ENCODE results near the gene ADAMTS7. TPM values are rescaled to one million over a fixed set of nuclear protein-coding genes. Genes with fewer than 3 reads are reported as not detected.
"Not testable (repeated sequence)": the region's sequence is repeated elsewhere in the genome, so short reads cannot be mapped to it uniquely, and the experiment has no call there.

ADAMTS7 gene
- 6.9 and 7.2 TPM in 2 replicates for total RNA-seq

GRCh38 chr15:78811124-78811824 lies at the start of gene ADAMTS7:
ADAMTS7 (minus strand) TSS chr15:78811464; CDS start chr15:78811220, 244 bp downstream.
- Mint-ChIP-seq H3K27ac (no peak within 1 kb of the TSS), H3K27me3 (ENCODE audit: low read depth) (peaks cover 40% of the 10 kb centered on the region)
- intact Hi-C loops (cut with micrococcal nuclease): loop anchor here (5.0 kb wide), 1 partner anchor 61 kb away; the partner anchor contains the start of gene MORF4L1

DNA sequence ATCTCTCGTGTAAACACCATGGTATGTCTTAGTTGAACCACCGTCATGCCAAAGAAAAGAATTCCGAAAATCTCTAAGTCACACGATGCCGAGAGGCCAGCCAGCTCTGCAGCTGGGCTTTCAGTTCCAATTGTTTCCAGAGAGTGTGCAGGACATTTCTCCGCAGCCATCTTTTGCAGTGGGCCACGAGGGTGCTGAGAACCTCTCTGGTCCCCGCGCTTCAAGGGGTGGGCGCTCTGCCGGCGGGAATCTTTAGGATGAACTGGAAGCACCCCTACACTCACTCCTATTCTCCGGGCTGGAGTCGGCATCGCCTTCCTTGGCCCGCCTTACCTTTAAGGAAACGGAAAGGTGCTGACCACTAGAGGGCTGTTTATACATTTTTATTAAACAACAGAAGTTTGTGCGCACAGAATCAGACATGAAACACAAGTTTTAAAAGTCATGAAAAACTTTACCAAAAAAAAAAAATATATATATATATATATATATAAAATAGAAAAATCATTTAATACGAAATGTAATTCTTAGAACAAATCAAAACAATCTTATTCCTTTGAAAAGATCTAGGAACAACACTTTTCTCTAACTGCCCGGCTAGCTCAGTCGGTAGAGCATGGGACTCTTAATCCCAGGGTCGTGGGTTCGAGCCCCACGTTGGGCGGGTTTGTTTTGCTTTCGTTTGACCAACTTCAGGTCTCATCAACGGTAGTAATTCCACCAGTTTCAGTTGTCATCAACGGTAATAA lies 48.9 kb upstream of the ADAMTS7 start:
- intact Hi-C loops (cut with micrococcal nuclease): loop anchor here (1.0 kb wide), 1 partner anchor 13 kb away; no protein-coding TSS in a partner anchor
- Mint-ChIP-seq H3K4me3 (ENCODE audit: low read depth) (peak overlapping the region; percentile 82), H3K9me3 (no peaks in the 10 kb centered on the region), H3K27ac (peak overlapping the region; percentile 48), H3K27me3 (ENCODE audit: low read depth) (peaks cover 8% of the 10 kb centered on the region), H3K4me1 (ENCODE audit: low read depth) (peaks cover 5% of the 10 kb centered on the region), H3K36me3 (ENCODE audit: low read depth) (no peaks in the 10 kb centered on the region)
- DNase-seq (ENCODE audit: low spot score): peak; percentile 62

More at GRCh38 chr15:78811124-78811824, at the start of gene ADAMTS7:
- peak; percentile 25 for DNase-seq (ENCODE audit: low spot score)
- Mint-ChIP-seq H3K9me3 (peaks cover 6% of the 10 kb centered on the region), H3K36me3 (ENCODE audit: low read depth) (peaks cover 10% of the 10 kb centered on the region), H3K4me3 (ENCODE audit: low read depth) (peak within 1 kb of the TSS; percentile 83), H3K4me1 (ENCODE audit: low read depth) (peaks cover 7% of the 10 kb centered on the region)

- Mint-ChIP-seq H3K27ac (no peak overlapping the region), H3K4me1 (ENCODE audit: low read depth) (peaks cover 4% of the 10 kb centered on the region), H3K27me3 (ENCODE audit: low read depth) (peaks cover 3% of the 10 kb centered on the region), H3K9me3 (no peaks in the 10 kb centered on the region), H3K36me3 (ENCODE audit: low read depth) (no peaks in the 10 kb centered on the region), H3K4me3 (ENCODE audit: low read depth) (no peak overlapping the region)
- DNase-seq (ENCODE audit: low spot score): no peak
- intact Hi-C loops (cut with micrococcal nuclease): no loop called here
Measured at GRCh38 chr15:78855746-78856145, 44.5 kb upstream of the ADAMTS7 start.

DNA sequence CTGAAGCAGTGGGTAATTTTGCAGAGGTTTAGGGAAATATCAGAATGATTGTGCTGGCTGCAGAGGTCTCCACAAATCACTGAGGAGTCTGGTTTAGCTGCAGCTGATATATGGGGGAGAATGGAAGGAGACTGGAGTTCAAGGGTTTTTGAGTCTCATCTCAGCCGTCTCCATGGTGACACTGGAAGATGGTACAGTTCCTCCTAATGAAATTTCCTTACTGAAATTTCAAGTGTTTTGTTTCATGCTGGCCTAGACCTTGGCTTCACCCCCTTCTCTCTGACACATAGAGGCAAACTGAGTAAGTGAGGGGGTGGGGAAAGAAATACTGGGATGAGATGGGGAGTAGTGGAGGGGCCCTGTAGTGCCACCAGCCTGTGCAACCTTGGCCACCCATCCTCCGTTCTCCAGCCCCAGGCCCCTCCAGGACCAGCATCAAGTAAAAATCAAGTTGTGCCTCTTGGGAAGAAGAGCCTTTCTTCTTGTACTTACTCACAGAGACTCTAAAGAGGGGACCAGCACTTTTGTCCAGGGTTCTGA lies 43.6 kb upstream of the ADAMTS7 start:
- Mint-ChIP-seq H3K4me1 (ENCODE audit: low read depth) (peaks cover 1% of the 10 kb centered on the region), H3K4me3 (ENCODE audit: low read depth) (no peak overlapping the region), H3K36me3 (ENCODE audit: low read depth) (no peaks in the 10 kb centered on the region), H3K27ac (no peak overlapping the region), H3K9me3 (no peaks in the 10 kb centered on the region), H3K27me3 (ENCODE audit: low read depth) (peaks cover 3% of the 10 kb centered on the region)
- no peak for DNase-seq (ENCODE audit: low spot score)
- intact Hi-C loops (cut with micrococcal nuclease): no loop called here

GRCh38 chr15:78853500-78853899 lies 42.2 kb upstream of the ADAMTS7 start:
- DNase-seq (ENCODE audit: low spot score): no peak
- intact Hi-C loops (cut with micrococcal nuclease): no loop called here
- H3K9me3 Mint-ChIP-seq: no peaks in the 10 kb centered on the region
- H3K36me3 Mint-ChIP-seq (ENCODE audit: low read depth): no peaks in the 10 kb centered on the region
- no peak overlapping the region for H3K4me3 Mint-ChIP-seq (ENCODE audit: low read depth)
- no peak overlapping the region for H3K27ac Mint-ChIP-seq
- peaks cover 3% of the 10 kb centered on the region for H3K27me3 Mint-ChIP-seq (ENCODE audit: low read depth)
- H3K4me1 Mint-ChIP-seq (ENCODE audit: low read depth): no peaks in the 10 kb centered on the region

- Mint-ChIP-seq H3K27me3 (ENCODE audit: low read depth) (peaks cover 3% of the 10 kb centered on the region), H3K27ac (no peak overlapping the region), H3K9me3 (no peaks in the 10 kb centered on the region), H3K4me1 (ENCODE audit: low read depth) (no peaks in the 10 kb centered on the region), H3K4me3 (ENCODE audit: low read depth) (no peak overlapping the region), H3K36me3 (ENCODE audit: low read depth) (no peaks in the 10 kb centered on the region)
- DNase-seq (ENCODE audit: low spot score): no peak
- intact Hi-C loops (cut with micrococcal nuclease): no loop called here
Measured at GRCh38 chr15:78850941-78851755, 39.9 kb upstream of the ADAMTS7 start.

GRCh38 chr15:78850352-78850751 lies 39.1 kb upstream of the ADAMTS7 start:
- Mint-ChIP-seq H3K4me3 (ENCODE audit: low read depth) (no peak overlapping the region), H3K27ac (no peak overlapping the region), H3K4me1 (ENCODE audit: low read depth) (no peaks in the 10 kb centered on the region), H3K27me3 (ENCODE audit: low read depth) (peaks cover 6% of the 10 kb centered on the region), H3K9me3 (no peaks in the 10 kb centered on the region), H3K36me3 (ENCODE audit: low read depth) (no peaks in the 10 kb centered on the region)
- DNase-seq (ENCODE audit: low spot score): no peak
- intact Hi-C loops (cut with micrococcal nuclease): no loop called here

GRCh38 chr15:78847387-78847906 lies 36.2 kb upstream of the ADAMTS7 start:
- H3K4me1 Mint-ChIP-seq (ENCODE audit: low read depth); intact Hi-C loops (cut with micrococcal nuclease); H3K27me3 Mint-ChIP-seq (ENCODE audit: low read depth); H3K36me3 Mint-ChIP-seq (ENCODE audit: low read depth); H3K4me3 Mint-ChIP-seq (ENCODE audit: low read depth); DNase-seq (ENCODE audit: low spot score); H3K27ac Mint-ChIP-seq; H3K9me3 Mint-ChIP-seq: not testable (repeated sequence)

DNA sequence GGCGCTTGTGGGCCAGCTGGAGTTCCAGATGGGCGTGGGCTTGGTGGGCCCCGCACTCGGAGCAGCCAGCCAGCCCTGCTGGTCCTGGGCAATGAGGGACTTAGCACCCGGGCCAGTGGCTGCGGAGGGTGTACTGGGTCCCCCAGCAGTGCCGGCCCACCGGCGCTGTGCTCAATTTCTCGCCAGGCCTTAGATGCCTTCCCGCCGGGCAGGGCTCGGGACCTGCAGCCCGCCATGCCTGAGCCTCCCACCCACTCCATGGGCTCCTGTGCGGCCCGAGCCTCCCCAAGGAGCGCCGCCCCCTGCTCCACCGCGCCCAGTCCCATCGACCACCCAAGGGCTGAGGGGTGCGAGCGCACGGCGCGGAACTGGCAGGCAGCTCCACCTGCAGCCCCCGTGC lies 35.6 kb upstream of the ADAMTS7 start:
- intact Hi-C loops (cut with micrococcal nuclease); H3K27me3 Mint-ChIP-seq (ENCODE audit: low read depth); H3K9me3 Mint-ChIP-seq; H3K27ac Mint-ChIP-seq; H3K36me3 Mint-ChIP-seq (ENCODE audit: low read depth); H3K4me1 Mint-ChIP-seq (ENCODE audit: low read depth); DNase-seq (ENCODE audit: low spot score); H3K4me3 Mint-ChIP-seq (ENCODE audit: low read depth): not testable (repeated sequence)

DNA sequence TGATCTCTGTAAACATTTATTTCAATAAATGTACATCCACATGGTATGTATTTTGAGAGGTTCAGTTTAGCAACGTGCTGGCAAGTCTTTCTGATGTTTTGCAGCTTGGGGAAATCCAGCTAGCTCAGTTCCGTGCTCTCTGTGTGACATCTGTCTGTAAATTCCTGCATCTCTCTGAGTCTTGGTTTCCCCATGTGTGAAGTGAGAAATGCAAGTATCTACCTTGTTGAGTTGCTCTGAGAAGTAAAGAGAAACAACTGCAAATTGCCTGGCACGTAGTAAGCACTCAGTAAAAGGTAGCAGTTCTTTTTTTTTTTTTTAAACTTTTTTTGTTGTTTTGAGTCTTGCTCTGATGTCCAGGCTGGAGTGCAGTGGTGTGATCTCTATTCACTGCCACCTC lies 31.3 kb upstream of the ADAMTS7 start:
- Mint-ChIP-seq H3K36me3 (ENCODE audit: low read depth) (no peaks in the 10 kb centered on the region), H3K4me3 (ENCODE audit: low read depth) (no peak overlapping the region), H3K9me3 (no peaks in the 10 kb centered on the region), H3K27ac (no peak overlapping the region), H3K4me1 (ENCODE audit: low read depth) (peaks cover 7% of the 10 kb centered on the region), H3K27me3 (ENCODE audit: low read depth) (peaks cover 3% of the 10 kb centered on the region)
- no peak for DNase-seq (ENCODE audit: low spot score)
- intact Hi-C loops (cut with micrococcal nuclease): no loop called here

- Mint-ChIP-seq H3K36me3 (ENCODE audit: low read depth) (no peaks in the 10 kb centered on the region), H3K4me3 (ENCODE audit: low read depth) (no peak overlapping the region), H3K4me1 (ENCODE audit: low read depth) (peaks cover 7% of the 10 kb centered on the region), H3K27ac (no peak overlapping the region), H3K9me3 (no peaks in the 10 kb centered on the region), H3K27me3 (ENCODE audit: low read depth) (peaks cover 3% of the 10 kb centered on the region)
- no peak for DNase-seq (ENCODE audit: low spot score)
- intact Hi-C loops (cut with micrococcal nuclease): no loop called here
Measured at GRCh38 chr15:78841891-78842290, 30.6 kb upstream of the ADAMTS7 start.

GRCh38 chr15:78841376-78841706 lies 30.1 kb upstream of the ADAMTS7 start:
- no peak for DNase-seq (ENCODE audit: low spot score)
- Mint-ChIP-seq H3K36me3 (ENCODE audit: low read depth) (no peaks in the 10 kb centered on the region), H3K4me1 (ENCODE audit: low read depth) (peaks cover 7% of the 10 kb centered on the region), H3K27ac (peak overlapping the region; percentile 73), H3K4me3 (ENCODE audit: low read depth) (no peak overlapping the region), H3K27me3 (ENCODE audit: low read depth) (peaks cover 3% of the 10 kb centered on the region), H3K9me3 (no peaks in the 10 kb centered on the region)
- intact Hi-C loops (cut with micrococcal nuclease): no loop called here
